ENCODE data around the gene PPP1R37. TPM values are rescaled to one million over a fixed set of nuclear protein-coding genes. Genes with fewer than 3 reads are reported as not detected.

Gene PPP1R37
- total and polyA plus RNA-seq, 12 donors: 12.5 to 38.3 (median 16.8) TPM

- Histone ChIP-seq H3K27ac (peak overlapping the region in 7 of 10 donors; percentile 63 to 93 (median 87)), H3K27me3 (no peaks in the 10 kb centered on the region), H3K36me3 (peaks cover 0 to 18% (median 0%) of the 10 kb centered on the region in 9 donors), H3K4me3 (peak overlapping the region; percentile 51 to 96 (median 83)), H3K9me3 (no peaks in the 10 kb centered on the region), H3K4me1 (peaks cover 3 to 51% (median 31%) of the 10 kb centered on the region in 9 donors)
- TF ChIP-seq, protein P1, sequence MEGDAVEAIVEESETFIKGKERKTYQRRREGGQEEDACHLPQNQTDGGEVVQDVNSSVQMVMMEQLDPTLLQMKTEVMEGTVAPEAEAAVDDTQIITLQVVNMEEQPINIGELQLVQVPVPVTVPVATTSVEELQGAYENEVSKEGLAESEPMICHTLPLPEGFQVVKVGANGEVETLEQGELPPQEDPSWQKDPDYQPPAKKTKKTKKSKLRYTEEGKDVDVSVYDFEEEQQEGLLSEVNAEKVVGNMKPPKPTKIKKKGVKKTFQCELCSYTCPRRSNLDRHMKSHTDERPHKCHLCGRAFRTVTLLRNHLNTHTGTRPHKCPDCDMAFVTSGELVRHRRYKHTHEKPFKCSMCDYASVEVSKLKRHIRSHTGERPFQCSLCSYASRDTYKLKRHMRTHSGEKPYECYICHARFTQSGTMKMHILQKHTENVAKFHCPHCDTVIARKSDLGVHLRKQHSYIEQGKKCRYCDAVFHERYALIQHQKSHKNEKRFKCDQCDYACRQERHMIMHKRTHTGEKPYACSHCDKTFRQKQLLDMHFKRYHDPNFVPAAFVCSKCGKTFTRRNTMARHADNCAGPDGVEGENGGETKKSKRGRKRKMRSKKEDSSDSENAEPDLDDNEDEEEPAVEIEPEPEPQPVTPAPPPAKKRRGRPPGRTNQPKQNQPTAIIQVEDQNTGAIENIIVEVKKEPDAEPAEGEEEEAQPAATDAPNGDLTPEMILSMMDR (IDR thresholded peaks at IDR 0.05): no peak
- WGBS, 2 donors: 55 to 57% methylated on average over 9 of the region's 9 CpGs
- DNase-seq: no peak
- intact Hi-C loops (cut with DNase I): loop anchor here in 6 of 10 donors (5.0 to 10.0 kb wide), 5 partner anchors 65 to 285 kb away; partner anchors contain the start of genes PPP1R37 (in 3 of the 6), EXOC3L2 (in 1 of the 6) and TOMM40 (in 1 of the 6)
- no peak for ATAC-seq
These were observed 87.0 kb downstream of the PPP1R37 start for GRCh38 chr19:45179892-45180370.

- ATAC-seq: no peak
- TF ChIP-seq, protein P1 (IDR thresholded peaks at IDR 0.05): no peak
- intact Hi-C loops (cut with DNase I): loop anchor here in 2 of 10 donors (10.0 kb wide), 2 partner anchors 64 to 86 kb away; partner anchors contain the start of genes EXOC3L2 (in 1 of the 2) and PPP1R37 (in 1 of the 2)
- WGBS, 2 donors: 86% methylated on average over 7 of the region's 7 CpGs
- no peak overlapping the region for H3K4me3 ChIP-seq
- H3K27ac ChIP-seq: no peak overlapping the region
- no peaks in the 10 kb centered on the region for H3K9me3 ChIP-seq
- no peaks in the 10 kb centered on the region for H3K27me3 ChIP-seq
- DNase-seq: no peak
- H3K4me1 ChIP-seq: peaks cover 3 to 53% (median 31%) of the 10 kb centered on the region in 9 donors
- peaks cover 0 to 18% (median 0%) of the 10 kb centered on the region in 9 donors for H3K36me3 ChIP-seq
These were observed 88.0 kb downstream of the PPP1R37 start for GRCh38 chr19:45180936-45181335.

- WGBS, 2 donors: 64 to 70% methylated on average over 4 of the region's 4 CpGs
These were observed 89.8 kb downstream of the PPP1R37 start for GRCh38 chr19:45182758-45183157.

DNA sequence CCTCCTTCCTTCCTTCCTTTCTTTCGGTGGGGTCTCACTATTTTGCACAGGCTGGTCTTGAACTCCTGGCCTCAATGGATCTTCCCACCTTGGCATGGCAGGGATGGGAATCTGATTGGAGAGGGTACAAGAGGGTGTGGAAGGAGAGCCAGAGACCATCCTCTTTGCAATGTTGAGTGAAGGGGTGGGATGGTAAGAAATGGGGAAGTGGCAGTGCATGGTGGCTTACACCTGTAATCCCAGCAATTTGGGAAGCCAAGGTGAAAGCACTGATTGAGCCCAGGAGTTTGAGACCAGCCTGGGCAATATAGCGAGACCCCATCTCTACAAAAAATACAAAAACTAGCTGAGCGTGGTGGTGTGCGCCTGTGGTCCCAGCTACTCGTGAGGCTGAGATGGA, 91.1 kb downstream of the PPP1R37 start:
- ATAC-seq (no peak), DNase-seq (no peak)
- H3K4me1 ChIP-seq: peaks cover 3 to 38% (median 19%) of the 10 kb centered on the region in 9 donors
- 91 to 92% methylated on average over 5 of the region's 5 CpGs for WGBS, 2 donors
- H3K4me3 ChIP-seq: no peak overlapping the region
- H3K9me3 ChIP-seq: no peaks in the 10 kb centered on the region
- TF ChIP-seq, protein P1 (IDR thresholded peaks at IDR 0.05): no peak
- intact Hi-C loops (cut with DNase I): loop anchor here in 2 of 10 donors (10.0 kb wide), 2 partner anchors 61 to 89 kb away; partner anchors contain the start of genes EXOC3L2 (in 1 of the 2) and PPP1R37 (in 1 of the 2)
- H3K27me3 ChIP-seq: no peaks in the 10 kb centered on the region
- peaks cover 0 to 18% (median 0%) of the 10 kb centered on the region in 9 donors for H3K36me3 ChIP-seq
- no peak overlapping the region for H3K27ac ChIP-seq

More at GRCh38 chr19:45182758-45183157, 89.8 kb downstream of the PPP1R37 start:
- intact Hi-C loops (cut with DNase I): loop anchor here in 2 of 10 donors (10.0 kb wide), 2 partner anchors 62 to 88 kb away; partner anchors contain the start of genes EXOC3L2 (in 1 of the 2) and PPP1R37 (in 1 of the 2)
- TF ChIP-seq, protein P1 (IDR thresholded peaks at IDR 0.05): no peak
- ATAC-seq (no peak), DNase-seq (no peak)
- Histone ChIP-seq H3K36me3 (peaks cover 0 to 18% (median 0%) of the 10 kb centered on the region in 9 donors), H3K27ac (no peak overlapping the region), H3K27me3 (no peaks in the 10 kb centered on the region), H3K9me3 (no peaks in the 10 kb centered on the region), H3K4me3 (no peak overlapping the region), H3K4me1 (peaks cover 3 to 42% (median 24%) of the 10 kb centered on the region in 9 donors)
